Amygdala (tissue), 56 donors: ENCODE measurements around the gene NKX2-8.

Experiments used
- DNase-seq, 56 donors: peaks; one replicate each; lab custom pipeline; 2025; lab: John Stamatoyannopoulos, UW

The NKX2-8 gene

DNA sequence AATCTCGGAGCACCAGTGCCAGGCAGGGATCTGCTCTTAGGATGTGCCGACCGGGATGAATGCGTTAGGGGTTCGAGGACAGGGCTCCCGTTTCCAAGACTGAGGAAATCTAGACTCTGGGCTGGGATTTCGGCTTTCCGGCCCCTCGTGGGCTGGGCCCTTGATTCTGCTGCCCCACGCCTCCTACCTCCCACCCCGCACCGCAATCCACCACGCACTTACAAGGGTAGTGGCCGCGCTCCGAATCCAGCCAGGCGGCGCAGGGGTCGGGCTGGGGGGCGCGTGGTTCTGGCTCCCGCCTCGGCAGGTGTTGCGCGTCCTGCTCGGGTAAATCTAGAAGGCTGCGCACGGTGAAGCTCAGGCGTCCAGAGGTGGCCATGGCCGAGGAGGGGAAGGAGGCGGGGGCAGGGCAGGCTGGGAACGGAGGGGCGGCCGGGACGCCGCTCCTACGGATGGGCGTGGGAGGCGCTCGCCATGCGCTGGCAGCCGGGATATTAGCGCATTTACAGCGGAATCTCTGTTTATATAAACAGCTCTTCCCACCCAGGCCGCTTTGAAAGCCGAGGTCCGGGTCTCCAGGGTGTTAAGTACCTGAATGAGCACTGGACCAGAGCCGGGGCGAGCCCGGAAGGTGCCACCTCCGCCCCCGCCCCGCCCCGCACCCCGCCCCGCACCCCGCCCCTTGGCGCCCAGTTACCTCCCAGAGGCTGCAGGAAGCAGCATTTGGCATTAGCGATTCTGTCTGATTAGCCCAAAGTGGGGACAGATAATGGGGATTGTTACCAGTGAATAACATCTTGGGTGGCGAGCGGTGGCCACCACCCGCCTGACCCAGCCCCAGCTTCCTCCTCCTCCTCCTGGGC is at the start of gene NKX2-8:
TSS of gene NKX2-8 (minus strand) at position 604 of the 863 bp plus-strand sequence. CDS start at position 379, 225 bp downstream.
- DNase-seq, result no peak

DNA sequence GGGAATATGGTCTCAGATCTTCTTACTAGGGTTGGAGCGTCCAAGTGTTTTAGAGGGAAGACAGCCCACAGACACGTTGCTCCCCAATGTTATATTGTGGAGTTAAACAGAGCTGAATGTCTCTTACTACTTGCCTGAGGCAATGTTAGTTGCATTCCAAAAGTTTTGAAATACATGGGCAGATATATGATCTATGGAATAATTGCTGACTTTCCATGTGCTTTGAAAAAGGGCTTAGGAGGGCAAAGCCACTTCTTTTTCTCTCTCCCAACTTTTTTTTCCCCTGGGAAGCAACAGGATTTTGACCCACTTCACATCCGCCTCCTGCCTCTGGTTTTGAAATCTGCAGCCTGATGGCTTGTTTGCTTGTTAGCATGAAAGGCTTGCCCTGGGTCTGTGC is 45.6 kb upstream of the NKX2-8 start:
- DNase-seq, result no peak

DNA sequence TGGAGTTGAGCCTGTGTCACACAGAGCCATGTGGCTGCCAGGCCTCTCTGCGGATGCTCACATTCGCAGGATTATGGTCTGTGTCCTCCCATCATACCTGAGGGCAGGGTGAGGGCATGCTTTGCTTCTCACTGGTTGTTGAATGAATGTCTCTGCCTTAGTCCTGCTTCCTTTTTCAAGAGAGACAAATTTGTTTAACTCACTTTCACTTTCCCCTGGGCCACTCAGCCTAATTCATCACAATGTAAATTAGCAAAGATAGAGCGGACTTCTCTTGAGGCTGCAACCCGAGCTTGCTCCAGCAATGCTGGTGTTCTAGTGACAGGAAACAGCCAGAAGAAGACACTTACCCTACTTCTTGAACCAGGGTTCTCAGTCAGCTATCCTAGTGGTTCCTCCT is 43.7 kb upstream of the NKX2-8 start:
- no peak for DNase-seq

DNA sequence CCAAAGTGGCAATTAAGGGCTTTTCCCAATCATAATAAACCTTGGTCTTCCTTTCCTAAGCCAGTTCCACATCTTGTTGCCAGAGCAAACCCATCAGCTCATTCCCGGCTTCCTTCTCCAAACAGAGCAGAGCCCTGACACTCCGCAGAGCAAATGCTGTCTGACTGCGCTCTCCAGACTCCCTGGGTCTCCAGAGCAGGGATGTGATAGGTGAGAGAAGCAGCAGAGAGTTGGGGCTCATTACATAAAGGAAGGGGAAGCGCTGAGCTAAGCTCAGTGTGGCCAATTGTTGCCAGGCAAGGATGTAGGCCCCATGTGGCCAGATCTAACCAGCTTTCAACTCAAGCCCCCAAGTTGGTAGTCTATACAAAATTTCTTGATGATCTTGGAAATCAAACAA is 43.0 kb upstream of the NKX2-8 start:
- DNase-seq, result no peak

DNA sequence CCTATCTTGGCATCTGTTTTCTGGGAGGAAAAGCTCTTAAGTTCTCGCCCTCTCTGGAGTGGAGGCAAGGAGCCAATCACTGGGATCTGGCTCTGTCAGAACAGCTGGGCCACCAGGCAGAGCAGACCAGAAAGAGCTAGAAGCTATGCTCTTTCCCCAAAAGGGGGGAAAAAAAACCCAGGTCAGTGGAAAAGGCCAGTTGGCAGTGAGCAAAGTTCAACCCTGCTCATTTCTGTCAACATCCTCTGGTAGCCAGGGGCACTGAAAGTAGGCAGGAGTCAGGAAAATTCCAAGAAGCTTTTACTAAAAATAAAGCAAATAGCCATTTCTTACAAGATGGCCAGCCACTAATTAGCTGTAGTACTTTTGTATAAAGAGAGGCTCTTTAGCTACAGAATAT is 42.6 kb upstream of the NKX2-8 start:
- no peak for DNase-seq

DNA sequence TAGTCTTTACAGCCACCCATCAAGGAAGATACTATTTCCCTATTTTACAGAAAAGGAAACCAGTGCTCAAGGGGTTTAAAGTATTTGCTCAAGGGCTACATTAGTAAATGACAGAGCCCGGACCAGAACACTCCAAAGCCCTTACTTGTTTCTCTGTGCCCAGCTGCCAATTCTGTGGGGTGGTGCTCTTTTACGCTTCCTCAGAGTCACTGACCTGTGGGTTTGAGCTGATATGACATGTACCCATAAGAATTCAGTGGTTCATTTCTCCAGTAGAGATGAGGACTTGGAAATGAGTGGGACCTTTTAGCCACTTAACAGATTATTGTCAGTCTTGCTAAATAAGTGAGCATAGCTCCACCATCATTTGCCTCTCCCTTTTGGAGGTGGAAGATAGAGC is 37.4 kb upstream of the NKX2-8 start:
- no peak for DNase-seq

DNA sequence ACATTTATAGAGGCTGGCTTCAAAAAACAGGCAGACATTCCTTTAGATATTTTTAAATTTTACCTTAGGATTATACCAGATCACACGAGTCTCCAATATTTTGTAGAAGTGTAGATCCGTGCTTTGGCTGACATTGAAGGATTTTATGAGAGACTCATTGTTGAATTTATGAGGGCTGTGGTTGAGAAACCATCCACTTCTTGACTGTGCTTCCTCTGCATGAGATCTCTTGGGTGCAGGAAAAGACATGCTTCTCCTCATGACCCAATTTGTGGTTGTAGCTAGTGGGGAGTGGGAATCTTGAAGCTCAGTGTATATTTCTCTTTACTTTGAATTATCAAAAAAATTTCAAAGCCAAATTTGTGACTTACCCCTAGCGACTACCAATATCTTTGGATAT is 36.7 kb upstream of the NKX2-8 start:
- DNase-seq, result no peak

DNA sequence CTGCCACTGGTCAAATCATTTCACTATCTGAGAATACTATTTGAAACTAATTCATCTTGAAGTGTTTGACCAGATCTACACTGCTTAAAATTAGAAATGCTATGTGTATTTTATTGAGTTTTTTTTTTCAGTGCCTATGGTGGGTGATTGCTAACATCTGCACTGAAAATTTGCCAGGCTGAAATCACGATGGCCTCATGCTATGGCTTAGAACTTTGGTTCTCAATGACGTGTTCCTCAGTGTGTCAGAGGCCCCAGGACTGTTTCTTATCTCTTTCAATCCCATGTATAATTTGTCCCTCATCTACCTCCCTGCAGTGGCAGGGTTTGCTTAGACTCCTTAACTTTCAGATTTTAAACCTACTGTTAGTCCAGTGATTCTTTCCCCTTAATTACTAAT is 36.2 kb upstream of the NKX2-8 start:
- DNase-seq, result no peak

DNA sequence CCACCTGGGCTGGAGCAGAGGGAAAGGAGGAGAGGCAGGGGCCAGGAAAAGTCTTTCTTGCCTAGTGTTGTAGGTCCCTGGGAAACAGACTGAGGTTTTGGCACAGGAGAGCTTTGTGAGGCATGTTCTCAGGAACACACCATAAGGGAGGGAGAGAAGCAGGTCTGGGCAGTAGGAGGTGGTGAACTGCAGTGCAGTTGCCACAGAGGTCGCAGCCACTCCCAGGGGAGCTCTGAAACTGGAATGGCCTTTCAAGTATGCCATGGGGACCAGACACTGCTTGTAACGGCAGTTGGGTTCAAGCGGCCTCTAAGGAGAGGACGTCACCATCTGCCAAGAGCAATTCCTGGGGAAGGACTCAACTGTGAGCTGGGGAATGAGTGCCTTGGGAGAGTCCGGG is 35.4 kb upstream of the NKX2-8 start:
- no peak for DNase-seq

DNA sequence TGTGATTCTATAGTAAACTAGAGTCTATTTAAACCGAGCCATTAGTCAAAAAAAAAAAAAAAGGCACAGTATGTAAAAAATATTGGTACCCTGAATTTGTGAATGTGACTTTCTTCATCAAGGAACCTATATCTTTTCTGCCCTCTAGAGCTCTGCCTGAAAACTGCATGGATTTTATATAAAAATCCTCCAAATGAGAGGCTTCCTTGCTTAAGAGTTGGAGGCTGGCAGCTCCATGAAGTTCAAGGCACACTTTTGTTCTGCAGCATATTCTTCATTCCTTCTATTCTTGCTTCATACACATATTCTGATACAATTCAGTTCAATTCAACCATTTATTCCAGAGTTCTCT is 23.1 kb upstream of the NKX2-8 start:
- no peak for DNase-seq

DNA sequence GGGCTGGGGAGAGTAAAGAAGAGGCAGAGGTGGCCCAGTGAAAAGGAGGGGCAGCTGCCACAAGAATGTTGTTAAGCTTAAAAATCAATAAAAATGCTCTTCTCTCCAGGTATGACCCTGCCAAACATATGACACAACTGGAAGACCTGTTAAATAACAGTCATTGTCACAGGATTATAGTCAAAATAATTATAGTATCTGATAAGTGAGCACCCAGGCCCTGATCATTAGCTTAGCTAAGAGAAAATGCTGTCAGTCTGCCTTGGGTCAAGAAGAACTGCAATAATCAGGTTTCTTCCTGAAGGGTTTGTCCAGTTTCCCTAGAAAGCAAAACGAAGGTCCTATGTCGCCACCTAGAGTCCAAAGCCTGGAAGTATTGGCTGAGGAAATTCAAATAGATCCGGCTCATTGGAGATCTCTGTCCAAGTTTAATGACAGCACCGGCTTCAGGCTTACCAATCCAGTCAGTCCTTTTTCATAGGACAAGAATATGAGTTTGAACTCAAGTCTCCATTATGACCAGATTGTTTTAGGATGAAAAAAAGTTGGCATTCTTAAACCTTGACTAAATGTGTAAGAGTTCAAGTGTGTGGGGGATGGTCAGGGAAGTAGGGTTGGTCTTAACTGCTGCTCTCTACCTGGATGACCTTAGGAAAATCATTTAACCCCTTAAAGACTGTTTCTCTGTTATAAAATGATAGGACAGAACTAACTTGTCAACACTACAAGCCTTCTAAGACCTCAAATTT is 22.5 kb upstream of the NKX2-8 start:
- DNase-seq, result peak in 29 of 56 donors; percentile 1 to 76 (median 16)

DNA sequence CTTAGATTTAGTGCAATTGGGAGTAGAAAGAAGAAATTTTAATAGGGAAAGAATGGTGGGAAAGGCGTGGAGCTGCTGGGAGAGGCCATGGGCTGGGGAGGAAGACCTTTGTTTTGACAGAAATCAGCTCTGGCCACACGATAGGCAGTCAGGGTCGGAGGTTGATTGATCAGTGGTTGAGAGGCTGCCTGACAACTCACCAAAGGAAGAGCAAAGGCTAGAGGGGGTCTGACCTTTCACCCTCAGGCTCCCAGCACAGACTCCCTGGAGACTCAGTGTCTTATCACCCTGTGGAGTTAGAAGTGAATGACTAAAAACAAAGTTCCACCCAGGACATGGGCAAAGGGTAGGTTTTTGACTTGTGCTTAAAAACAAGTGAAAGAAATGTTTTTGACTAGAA is 18.0 kb upstream of the NKX2-8 start:
- DNase-seq, result no peak

DNA sequence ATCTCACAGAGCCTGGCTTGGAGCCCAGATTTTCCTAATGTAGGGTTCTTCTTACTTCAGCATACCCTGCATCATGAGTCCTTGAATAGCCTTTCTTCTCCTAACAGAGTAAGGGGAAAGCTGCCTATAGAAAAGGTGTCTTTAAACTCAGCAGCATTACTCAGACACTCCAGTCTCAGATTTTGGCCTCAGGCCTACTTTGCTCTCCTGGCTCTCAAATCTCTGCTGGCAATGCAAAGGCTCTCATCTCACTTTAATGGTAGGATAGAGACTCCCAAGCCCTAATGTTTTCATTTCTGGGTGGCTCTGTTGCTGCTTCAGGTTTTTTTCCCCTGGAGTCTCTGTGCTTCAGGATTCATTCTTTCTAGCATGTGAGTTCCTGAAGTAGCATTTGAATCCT is 9.1 kb upstream of the NKX2-8 start:
- DNase-seq, result no peak

DNA sequence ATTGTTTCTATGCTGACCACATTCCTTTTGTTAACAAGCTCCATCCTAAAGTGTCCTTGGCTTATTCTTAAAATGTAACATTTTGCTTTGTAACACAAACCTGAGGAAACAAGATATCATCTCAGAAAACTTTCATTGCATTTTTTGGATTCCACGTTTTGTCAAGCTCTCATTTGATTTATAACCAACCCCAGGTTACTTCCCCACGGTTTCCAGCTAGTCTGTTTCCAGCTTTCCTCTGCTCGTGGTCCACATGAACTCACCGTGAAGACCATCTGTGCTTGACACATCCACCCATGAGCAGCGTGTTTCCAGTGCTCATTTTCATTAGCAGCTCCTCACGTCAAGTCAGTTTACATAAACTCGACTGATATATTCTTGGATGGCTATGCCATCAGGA is 6.4 kb upstream of the NKX2-8 start:
- no peak for DNase-seq

DNA sequence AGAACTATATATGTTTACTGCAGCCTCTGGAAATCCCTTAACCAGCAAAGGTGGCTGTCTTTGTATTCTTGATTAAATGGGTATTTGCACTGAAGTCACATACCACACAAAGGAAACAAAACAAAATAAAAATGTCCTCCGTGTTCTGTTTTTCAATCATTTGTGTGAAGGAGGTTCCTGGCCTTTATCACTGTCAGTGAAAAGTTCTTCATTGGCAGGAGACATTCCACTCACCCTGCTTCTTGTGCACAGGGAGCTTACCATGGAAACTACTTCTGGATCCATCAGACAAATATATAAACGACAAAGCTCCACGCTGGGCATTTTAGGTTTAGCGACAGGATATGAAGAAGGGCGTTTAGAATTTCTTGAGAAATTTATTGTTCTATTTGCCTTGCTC is 5.7 kb upstream of the NKX2-8 start:
- DNase-seq, result no peak

DNA sequence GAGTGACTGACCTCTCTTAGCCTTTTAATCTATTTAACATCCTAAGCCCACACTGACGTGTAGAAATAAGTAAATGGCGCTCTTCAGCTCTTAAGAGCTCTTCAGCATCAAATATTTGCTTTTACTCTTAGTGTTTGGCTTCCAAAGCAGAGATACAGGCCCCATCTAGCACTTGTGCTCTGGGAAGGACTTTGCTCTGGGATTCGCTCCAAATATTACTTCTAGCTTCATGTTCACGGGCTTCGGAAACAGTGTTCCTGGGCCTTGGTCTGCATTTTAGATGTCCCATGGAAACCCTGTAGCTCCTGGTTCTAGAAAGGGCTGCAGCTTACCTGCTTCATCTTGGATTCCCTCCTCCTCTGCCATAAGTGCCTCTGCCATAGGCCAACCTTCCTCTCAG is 2.7 kb upstream of the NKX2-8 start:
- no peak for DNase-seq

DNA sequence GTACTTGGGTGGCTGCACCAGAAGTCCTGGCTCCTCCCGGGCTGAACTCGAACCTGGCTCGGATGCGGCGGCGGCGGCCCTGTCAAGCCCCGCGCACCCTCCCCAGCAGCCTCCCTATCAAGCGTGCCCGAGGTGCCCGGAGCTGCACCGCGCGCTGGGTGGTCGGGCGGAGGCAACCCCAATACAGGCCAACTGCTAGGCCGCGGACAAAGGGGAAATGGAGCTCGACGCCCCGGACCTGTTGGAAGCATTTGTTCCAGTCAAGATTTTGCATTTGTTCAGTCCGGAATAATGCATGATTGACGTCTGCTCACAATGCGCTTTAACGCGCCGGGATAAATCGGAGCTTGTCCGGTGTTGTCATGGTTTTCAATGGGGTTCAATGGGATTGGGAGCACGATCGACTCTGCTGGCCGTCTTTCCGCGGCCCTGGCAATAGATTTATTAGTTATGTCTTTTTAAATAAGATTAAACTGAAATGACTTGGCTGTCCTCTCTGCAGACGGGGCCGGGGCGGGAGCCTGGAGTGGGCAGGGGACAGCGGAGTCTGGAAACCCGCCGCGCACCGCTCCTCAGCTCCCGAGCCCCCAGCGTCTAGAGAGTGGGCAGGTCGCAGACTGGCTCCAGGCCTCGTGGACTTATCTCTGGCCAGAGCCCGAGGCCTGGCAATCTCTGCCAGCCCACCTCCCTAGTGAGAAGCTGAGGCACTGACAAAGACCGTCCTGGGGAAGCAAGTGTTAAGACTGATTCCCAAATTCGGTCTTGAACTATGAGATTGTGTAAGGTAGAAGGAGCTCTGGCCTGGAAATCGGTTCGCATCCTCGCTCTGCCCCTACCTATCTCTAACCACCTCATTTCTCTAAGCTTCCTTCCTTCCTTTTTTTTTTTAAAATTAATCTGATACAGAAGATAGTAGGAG is 1.7 kb upstream of the NKX2-8 start:
- DNase-seq, result no peak

DNA sequence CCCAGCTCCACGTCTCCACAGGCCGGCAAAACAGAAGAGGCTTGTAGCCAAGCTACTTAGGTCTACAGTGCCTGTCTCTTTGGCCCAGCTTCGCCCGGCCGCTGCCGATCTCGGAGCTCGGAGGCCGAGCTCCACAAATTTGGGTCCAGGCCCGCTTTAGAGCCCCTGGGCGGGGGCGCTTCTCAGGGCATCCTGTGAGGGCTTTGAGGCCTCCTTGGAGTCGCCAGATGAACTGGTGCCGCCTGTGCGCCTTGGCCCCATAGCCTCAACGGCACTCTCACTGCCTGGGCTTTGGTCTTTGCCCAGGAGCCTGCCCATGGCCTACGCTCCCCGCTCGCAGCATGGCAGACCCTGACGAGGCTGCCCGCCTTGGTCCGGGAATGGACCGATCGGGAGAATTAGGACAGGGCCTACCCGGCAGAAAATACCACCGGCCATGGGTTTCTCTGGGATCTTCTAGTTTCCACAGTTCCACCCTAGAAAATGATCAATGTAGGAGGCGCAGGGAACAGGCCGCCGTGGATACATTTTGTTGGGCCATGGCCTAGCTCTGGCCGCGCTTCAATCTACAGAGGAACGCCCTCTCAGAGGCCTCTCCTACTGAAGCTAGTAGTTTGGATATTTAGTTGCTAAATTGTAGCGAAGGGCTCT is 953 bp upstream of the NKX2-8 start:
- no peak for DNase-seq

DNA sequence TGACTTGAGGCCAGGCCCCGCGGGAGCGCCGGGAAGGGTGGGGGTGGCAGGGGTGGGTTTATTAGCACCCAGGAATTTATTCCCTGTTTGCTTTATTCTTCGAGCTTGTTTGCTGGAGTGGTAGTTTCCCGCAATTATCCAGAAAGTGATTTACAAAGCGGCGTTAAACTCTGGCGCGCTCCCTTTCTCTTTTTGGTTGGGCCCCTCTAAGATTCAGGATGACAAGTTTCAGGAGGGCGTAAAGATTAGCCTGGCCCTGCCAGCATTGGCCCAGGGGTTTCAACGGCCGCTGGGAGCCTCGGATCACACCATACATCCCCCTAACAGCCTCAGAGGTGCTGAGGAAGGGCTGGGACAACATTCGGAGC is 444 bp upstream of the NKX2-8 start:
- no peak for DNase-seq
